22Rv1 (cell line): ENCODE measurements around the gene SLC22A17.

ENCODE experiments used
- CTCF ChIP-seq: fragments of 450-650 bp; IDR thresholded peaks from 2 replicates; pipeline ENCODE4 v1.5.1; 2017; ENCODE audit warnings: mild to moderate bottlenecking
- ZFX ChIP-seq: fragments of 450-650 bp; IDR thresholded peaks from 2 replicates; pipeline ENCODE4 v1.6.1; 2017; ENCODE audit warnings: antibody characterized with exemption, borderline replicate concordance

- TF ChIP-seq CTCF (no peak), ZFX (no peak)
These were observed 42.1 kb downstream of the SLC22A17 start for GRCh38 chr14:23310546-23310945.
